ENCODE results near the gene CHRNA3.

Gene CHRNA3

DNA sequence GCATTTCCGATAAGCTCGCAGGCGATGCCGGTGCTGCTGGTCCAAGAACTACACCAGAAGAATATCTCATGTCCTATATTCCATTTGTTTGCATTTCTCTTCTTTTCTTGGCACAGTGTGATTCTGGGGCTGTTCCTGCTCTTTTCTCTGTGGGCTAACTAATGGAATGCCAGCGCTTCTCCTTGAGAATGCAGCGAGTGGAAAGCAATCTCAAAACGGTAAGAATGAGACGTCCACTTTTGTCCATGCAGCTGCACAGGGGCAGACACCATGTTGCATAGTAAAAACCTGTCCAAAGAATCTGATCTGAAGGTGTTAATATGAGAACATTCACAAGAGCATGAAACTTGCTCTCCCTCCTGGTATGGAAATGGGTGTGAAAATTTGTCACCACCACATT, 6.6 kb upstream of the CHRNA3 start:
- no peaks in the 10 kb centered on the region for H3K4me1 Mint-ChIP-seq (ENCODE audit: low read depth)
- H3K36me3 Mint-ChIP-seq (ENCODE audit: low read depth): no peaks in the 10 kb centered on the region
- no peak for DNase-seq
- no peak overlapping the region for H3K27ac Mint-ChIP-seq
- H3K4me3 Mint-ChIP-seq: no peak overlapping the region
- H3K9me3 Mint-ChIP-seq: no peaks in the 10 kb centered on the region
- H3K27me3 Mint-ChIP-seq: peaks cover 26% of the 10 kb centered on the region

- H3K9me3 Mint-ChIP-seq: no peaks in the 10 kb centered on the region
- peaks cover 34% of the 10 kb centered on the region for H3K27me3 Mint-ChIP-seq
- no peaks in the 10 kb centered on the region for H3K4me1 Mint-ChIP-seq (ENCODE audit: low read depth)
- no peak overlapping the region for H3K27ac Mint-ChIP-seq
- H3K4me3 Mint-ChIP-seq: no peak overlapping the region
- DNase-seq: no peak
- H3K36me3 Mint-ChIP-seq (ENCODE audit: low read depth): no peaks in the 10 kb centered on the region
Measured at GRCh38 chr15:78626381-78626995, 5.7 kb upstream of the CHRNA3 start.

DNA sequence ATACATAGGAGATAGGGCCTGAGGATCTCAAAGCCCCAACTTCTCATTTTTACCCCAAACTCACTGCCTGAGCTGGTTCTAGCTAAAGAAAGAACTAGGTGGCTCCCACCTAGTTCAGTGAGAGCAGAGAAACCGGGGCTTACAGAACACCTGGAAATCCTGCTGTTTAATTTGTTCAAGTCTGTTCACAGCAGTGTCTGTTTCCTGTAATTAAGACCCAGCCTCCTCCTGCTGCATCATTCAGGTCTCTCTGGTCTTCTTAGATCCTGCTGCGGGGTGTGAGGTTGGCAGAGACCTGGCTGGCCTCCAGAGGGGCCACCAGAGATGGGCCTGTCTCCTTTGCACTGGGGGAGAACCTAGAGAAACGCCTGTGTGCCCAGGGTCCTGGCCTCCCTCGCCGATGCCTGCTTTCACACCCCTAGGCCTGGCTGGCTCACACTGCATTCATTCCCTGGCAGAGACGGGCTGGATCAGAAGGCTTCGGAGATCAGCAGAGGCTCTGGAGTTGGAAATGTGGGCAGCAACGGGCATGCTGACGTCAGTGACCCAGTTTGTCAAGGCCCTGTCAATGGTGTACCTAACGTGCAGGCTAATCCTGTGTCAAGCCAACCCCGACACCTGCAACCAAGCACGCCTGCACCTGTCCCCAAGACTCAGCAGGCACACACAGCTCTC, 4.9 kb upstream of the CHRNA3 start:
- peaks cover 40% of the 10 kb centered on the region for H3K27me3 Mint-ChIP-seq
- H3K4me3 Mint-ChIP-seq: no peak overlapping the region
- no peaks in the 10 kb centered on the region for H3K36me3 Mint-ChIP-seq (ENCODE audit: low read depth)
- H3K27ac Mint-ChIP-seq: no peak overlapping the region
- no peaks in the 10 kb centered on the region for H3K4me1 Mint-ChIP-seq (ENCODE audit: low read depth)
- H3K9me3 Mint-ChIP-seq: no peaks in the 10 kb centered on the region
- DNase-seq: peak; percentile 8

DNA sequence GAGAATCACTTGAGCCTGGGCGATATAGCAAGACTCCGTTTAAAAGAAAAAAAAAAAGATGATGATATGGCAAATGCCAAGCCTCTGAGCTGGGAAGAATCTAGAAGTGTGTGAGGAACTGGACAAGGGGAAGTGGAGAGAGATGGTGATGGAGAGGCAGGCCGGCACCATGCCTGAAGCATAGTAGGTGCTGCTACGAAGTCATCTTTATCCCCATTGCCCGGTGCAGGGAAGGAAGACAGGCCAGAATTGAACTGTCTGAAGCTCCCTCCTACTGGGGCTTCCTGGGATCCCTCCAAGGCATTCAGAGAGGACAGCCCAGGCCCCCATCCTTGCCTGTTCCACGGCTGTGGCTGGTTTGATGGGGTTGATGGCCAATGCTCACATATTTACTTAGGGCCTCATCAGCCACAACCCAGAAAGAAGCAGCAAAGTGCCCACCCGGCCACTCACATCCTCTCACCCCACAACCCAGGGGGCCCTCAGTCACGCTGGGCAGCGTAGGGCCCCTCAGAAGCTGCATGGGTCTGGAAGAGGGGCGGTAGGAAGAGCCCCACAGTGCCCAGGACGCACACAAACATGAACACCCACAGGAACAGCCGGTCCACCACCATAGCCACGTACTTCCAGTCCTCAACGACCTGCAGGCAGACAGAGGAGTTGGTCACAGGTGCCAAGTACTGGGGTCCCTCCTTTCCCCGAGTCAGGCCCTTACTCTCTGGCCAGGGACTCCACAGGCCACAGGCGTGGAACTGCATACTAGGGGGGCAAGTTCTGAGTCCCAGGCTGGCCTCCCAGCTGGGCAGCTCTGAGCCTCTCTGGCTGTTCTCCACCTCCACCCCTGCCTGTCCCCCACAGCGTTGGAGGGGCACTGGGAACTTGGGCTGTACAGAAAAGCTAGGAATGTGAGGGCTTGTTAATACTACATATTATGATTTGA, 4.1 kb upstream of the CHRNA3 start:
- Mint-ChIP-seq H3K4me3 (no peak overlapping the region), H3K4me1 (ENCODE audit: low read depth) (peaks cover under 1% of the 10 kb centered on the region), H3K36me3 (ENCODE audit: low read depth) (no peaks in the 10 kb centered on the region), H3K27ac (no peak overlapping the region), H3K9me3 (no peaks in the 10 kb centered on the region), H3K27me3 (peaks cover 43% of the 10 kb centered on the region)
- peak; percentile 15 for DNase-seq

- DNase-seq: peak; percentile 12
- peaks cover 5% of the 10 kb centered on the region for H3K4me1 Mint-ChIP-seq (ENCODE audit: low read depth)
- H3K27ac Mint-ChIP-seq: no peak overlapping the region
- H3K4me3 Mint-ChIP-seq: no peak overlapping the region
- no peaks in the 10 kb centered on the region for H3K36me3 Mint-ChIP-seq (ENCODE audit: low read depth)
- no peaks in the 10 kb centered on the region for H3K9me3 Mint-ChIP-seq
- H3K27me3 Mint-ChIP-seq: peaks cover 53% of the 10 kb centered on the region
Measured at GRCh38 chr15:78623786-78624497, 3.1 kb upstream of the CHRNA3 start.

DNA sequence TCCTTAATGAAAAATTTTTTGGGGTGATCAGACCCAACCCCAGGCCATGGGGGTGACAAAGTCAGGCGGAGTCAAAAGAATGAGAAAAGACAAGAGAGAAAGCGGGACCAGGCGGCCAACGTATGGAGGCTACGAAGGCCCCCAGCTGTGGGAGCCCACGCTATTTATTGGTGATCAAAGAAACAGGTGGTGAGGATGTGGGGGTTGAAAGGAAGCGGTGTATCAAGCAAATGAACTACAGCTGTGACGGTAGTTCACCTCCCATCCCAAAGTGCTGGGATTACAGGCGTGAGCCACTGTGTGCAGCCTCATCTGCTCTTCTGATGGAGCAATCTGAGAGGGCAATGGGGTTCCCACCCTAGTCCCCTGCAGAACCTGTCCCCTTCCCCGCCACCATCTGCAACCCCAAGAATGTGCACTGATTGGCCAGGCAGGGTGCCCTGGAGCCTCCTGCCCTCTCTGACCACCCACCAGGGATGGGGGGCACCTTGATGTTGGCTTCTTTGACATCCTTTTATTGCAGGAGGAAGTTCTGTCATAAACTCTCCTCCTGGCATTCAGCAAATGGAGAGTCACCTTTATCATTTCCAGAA, 1.1 kb upstream of the CHRNA3 start:
- Mint-ChIP-seq H3K4me3 (no peak overlapping the region), H3K9me3 (no peaks in the 10 kb centered on the region), H3K4me1 (ENCODE audit: low read depth) (peaks cover 9% of the 10 kb centered on the region), H3K36me3 (ENCODE audit: low read depth) (no peaks in the 10 kb centered on the region), H3K27me3 (peaks cover 60% of the 10 kb centered on the region), H3K27ac (no peak overlapping the region)
- peak; percentile 25 for DNase-seq

GRCh38 chr15:78620021-78620526, 722 bp downstream of the CHRNA3 start:
- H3K27me3 Mint-ChIP-seq: peaks cover 55% of the 10 kb centered on the region
- DNase-seq: peak; percentile 36
- no peaks in the 10 kb centered on the region for H3K9me3 Mint-ChIP-seq
- no peaks in the 10 kb centered on the region for H3K36me3 Mint-ChIP-seq (ENCODE audit: low read depth)
- H3K27ac Mint-ChIP-seq: no peak overlapping the region
- peaks cover 9% of the 10 kb centered on the region for H3K4me1 Mint-ChIP-seq (ENCODE audit: low read depth)
- peak overlapping the region; percentile 29 for H3K4me3 Mint-ChIP-seq

- peaks cover 50% of the 10 kb centered on the region for H3K27me3 Mint-ChIP-seq
- peaks cover 9% of the 10 kb centered on the region for H3K4me1 Mint-ChIP-seq (ENCODE audit: low read depth)
- H3K36me3 Mint-ChIP-seq (ENCODE audit: low read depth): no peaks in the 10 kb centered on the region
- no peak overlapping the region for H3K27ac Mint-ChIP-seq
- no peak overlapping the region for H3K4me3 Mint-ChIP-seq
- DNase-seq: peak; percentile 23
- no peaks in the 10 kb centered on the region for H3K9me3 Mint-ChIP-seq
Measured at GRCh38 chr15:78619022-78619950, 1.5 kb downstream of the CHRNA3 start.

GRCh38 chr15:78618490-78618934, 2.3 kb downstream of the CHRNA3 start:
- H3K9me3 Mint-ChIP-seq: no peaks in the 10 kb centered on the region
- peaks cover 44% of the 10 kb centered on the region for H3K27me3 Mint-ChIP-seq
- peak; percentile 80 for DNase-seq
- peaks cover 9% of the 10 kb centered on the region for H3K4me1 Mint-ChIP-seq (ENCODE audit: low read depth)
- H3K36me3 Mint-ChIP-seq (ENCODE audit: low read depth): no peaks in the 10 kb centered on the region
- H3K27ac Mint-ChIP-seq: no peak overlapping the region
- no peak overlapping the region for H3K4me3 Mint-ChIP-seq

DNA sequence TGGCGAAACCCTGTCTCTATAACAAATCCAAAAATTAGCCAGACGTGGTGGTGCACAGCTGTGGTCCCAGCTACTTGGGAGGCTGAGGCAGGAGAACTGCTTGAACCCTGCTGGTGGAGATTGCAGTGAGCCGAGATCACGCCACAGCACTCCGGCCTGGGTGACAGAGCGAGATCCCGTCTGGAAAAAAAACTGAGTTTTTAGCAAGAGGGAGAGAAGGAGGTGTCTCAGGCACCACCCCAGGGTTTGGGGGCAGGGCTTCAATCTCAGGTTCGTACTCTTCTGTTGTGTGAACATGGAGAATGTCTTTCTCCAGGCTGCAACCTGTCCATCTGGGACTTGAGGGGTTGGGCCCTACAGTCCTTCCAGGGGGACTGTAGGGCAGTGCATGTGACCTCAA, 2.7 kb downstream of the CHRNA3 start:
- peaks cover 9% of the 10 kb centered on the region for H3K4me1 Mint-ChIP-seq (ENCODE audit: low read depth)
- H3K4me3 Mint-ChIP-seq: no peak overlapping the region
- no peaks in the 10 kb centered on the region for H3K9me3 Mint-ChIP-seq
- DNase-seq: no peak
- no peaks in the 10 kb centered on the region for H3K36me3 Mint-ChIP-seq (ENCODE audit: low read depth)
- H3K27ac Mint-ChIP-seq: no peak overlapping the region
- H3K27me3 Mint-ChIP-seq: peaks cover 40% of the 10 kb centered on the region

DNA sequence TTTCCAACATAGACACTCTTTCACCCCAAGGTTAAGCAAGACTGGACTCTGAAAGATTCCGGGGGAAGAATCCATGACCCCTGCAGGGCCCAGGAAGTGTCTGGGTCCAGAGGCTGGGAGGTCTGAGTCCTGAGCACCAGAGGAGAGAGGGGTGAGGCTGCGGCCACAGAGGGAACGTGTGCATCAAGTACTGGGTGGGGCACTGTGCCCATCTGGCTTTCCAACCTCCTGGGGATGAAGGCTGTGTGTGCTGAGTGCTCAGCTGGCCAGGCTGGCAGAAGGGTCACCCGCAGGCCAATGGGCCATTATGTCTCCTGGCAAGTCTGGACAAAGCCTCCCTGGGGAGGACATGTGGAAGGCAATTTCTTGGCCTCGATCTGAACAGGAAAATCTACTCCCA, 3.3 kb downstream of the CHRNA3 start:
- Mint-ChIP-seq H3K36me3 (ENCODE audit: low read depth) (no peaks in the 10 kb centered on the region), H3K27ac (no peak overlapping the region), H3K27me3 (peaks cover 36% of the 10 kb centered on the region), H3K9me3 (no peaks in the 10 kb centered on the region), H3K4me3 (no peak overlapping the region), H3K4me1 (ENCODE audit: low read depth) (peaks cover 9% of the 10 kb centered on the region)
- peak; percentile 13 for DNase-seq

GRCh38 chr15:78617076-78617475, 3.7 kb downstream of the CHRNA3 start:
- Mint-ChIP-seq H3K27ac (no peak overlapping the region), H3K9me3 (no peaks in the 10 kb centered on the region), H3K36me3 (ENCODE audit: low read depth) (no peaks in the 10 kb centered on the region), H3K4me1 (ENCODE audit: low read depth) (peaks cover 9% of the 10 kb centered on the region), H3K27me3 (peaks cover 31% of the 10 kb centered on the region), H3K4me3 (no peak overlapping the region)
- DNase-seq: peak; percentile 18

GRCh38 chr15:78616506-78616905, 4.3 kb downstream of the CHRNA3 start:
- no peak overlapping the region for H3K4me3 Mint-ChIP-seq
- H3K9me3 Mint-ChIP-seq: no peaks in the 10 kb centered on the region
- peaks cover 26% of the 10 kb centered on the region for H3K27me3 Mint-ChIP-seq
- H3K4me1 Mint-ChIP-seq (ENCODE audit: low read depth): peaks cover 9% of the 10 kb centered on the region
- no peak overlapping the region for H3K27ac Mint-ChIP-seq
- peak; percentile 6 for DNase-seq
- no peaks in the 10 kb centered on the region for H3K36me3 Mint-ChIP-seq (ENCODE audit: low read depth)

All from activated T-cell treated with anti-CD3 and anti-CD28 coated beads, Interleukin-2, amount 50 U/mL, for 24 hours (primary cell).